Islet precursor cell (in vitro differentiated cells): ENCODE measurements around the gene ACOT13.
"Not testable (repeated sequence)": the region's sequence is repeated elsewhere in the genome, so short reads cannot be mapped to it uniquely, and the experiment has no call there.

Experiments
- DNase-seq: peaks from one replicate; pipeline ENCODE4 v3.0.0-alpha.2; 2018

The ACOT13 gene

GRCh38 chr6:24731456-24732134, 64.7 kb downstream of the ACOT13 start:
- DNase-seq, result not testable (repeated sequence)

GRCh38 chr6:24734166-24734565, 67.3 kb downstream of the ACOT13 start:
- no peak for DNase-seq

GRCh38 chr6:24734710-24735109, 67.8 kb downstream of the ACOT13 start:
- DNase-seq, result not testable (repeated sequence)

GRCh38 chr6:24738741-24739140, 71.9 kb downstream of the ACOT13 start:
- no peak for DNase-seq

- no peak for DNase-seq
These were observed 74.0 kb downstream of the ACOT13 start for GRCh38 chr6:24740861-24741260.

GRCh38 chr6:24742216-24742738, 75.4 kb downstream of the ACOT13 start:
- DNase-seq, result no peak

- peak; percentile 78 for DNase-seq
These were observed 76.5 kb downstream of the ACOT13 start for GRCh38 chr6:24743265-24743943.

GRCh38 chr6:24743944-24744335, 77.1 kb downstream of the ACOT13 start:
- no peak for DNase-seq

- no peak for DNase-seq
These were observed 78.0 kb downstream of the ACOT13 start for GRCh38 chr6:24744911-24745310.

- no peak for DNase-seq
These were observed 82.4 kb downstream of the ACOT13 start for GRCh38 chr6:24749297-24749696.

GRCh38 chr6:24750878-24751277, 84.0 kb downstream of the ACOT13 start:
- DNase-seq, result not testable (repeated sequence)

GRCh38 chr6:24752503-24752902, 85.6 kb downstream of the ACOT13 start:
- DNase-seq, result no peak

GRCh38 chr6:24752917-24753492, 86.1 kb downstream of the ACOT13 start:
- no peak for DNase-seq

GRCh38 chr6:24753545-24753944, 86.7 kb downstream of the ACOT13 start:
- no peak for DNase-seq

GRCh38 chr6:24754378-24754777, 87.5 kb downstream of the ACOT13 start:
- DNase-seq, result not testable (repeated sequence)
